ENCODE data around the gene FCRLB.
"Not testable (repeated sequence)": the region's sequence is repeated elsewhere in the genome, so short reads cannot be mapped to it uniquely, and the experiment has no call there.

FCRLB gene

DNA sequence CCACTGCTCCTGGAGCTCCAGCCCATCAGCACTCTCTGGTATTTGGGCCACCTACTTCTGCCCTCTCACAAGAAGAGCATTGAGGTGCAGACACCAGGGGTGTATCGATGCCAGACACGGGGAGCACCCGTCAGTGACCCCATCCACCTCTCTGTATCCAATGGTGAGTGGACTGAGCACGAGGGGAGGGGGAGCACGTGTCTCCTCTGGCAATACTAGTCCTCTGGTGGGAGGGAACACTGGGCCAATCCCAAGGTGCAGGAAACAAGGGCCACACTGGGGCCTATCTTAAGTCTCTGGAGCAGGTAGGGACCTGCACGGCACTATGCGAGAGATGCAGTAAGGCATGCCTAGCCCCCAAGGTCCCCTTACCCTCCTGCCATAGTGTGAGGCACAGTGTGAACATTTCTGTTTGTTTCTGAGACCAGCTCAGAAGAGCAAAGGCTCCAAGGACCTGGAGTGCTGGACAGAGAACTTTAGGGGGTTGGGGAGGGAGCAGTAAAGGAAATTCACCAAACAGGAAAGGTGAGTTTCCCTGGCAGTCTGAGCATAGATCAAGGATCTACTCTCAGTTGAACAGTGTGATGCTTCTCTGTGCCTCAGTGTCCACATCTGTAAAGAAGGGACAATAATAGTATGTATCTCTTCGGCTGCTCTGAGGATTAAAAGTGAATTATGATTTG lies 2.3 kb downstream of the FCRLB start:
- peak overlapping the region; percentile 50 to 72 (median 66) for H3K4me3 Mint-ChIP-seq
- H3K27ac Mint-ChIP-seq = no peak overlapping the region
- peaks cover 52% of the 10 kb centered on the region for H3K27me3 Mint-ChIP-seq (ENCODE audit: low read depth)
- H3K9me3 Mint-ChIP-seq = no peaks in the 10 kb centered on the region
- H3K36me3 Mint-ChIP-seq (ENCODE audit: low read depth) = no peaks in the 10 kb centered on the region
- peaks cover 5% of the 10 kb centered on the region for H3K4me1 Mint-ChIP-seq
- TF ChIP-seq, protein P1, sequence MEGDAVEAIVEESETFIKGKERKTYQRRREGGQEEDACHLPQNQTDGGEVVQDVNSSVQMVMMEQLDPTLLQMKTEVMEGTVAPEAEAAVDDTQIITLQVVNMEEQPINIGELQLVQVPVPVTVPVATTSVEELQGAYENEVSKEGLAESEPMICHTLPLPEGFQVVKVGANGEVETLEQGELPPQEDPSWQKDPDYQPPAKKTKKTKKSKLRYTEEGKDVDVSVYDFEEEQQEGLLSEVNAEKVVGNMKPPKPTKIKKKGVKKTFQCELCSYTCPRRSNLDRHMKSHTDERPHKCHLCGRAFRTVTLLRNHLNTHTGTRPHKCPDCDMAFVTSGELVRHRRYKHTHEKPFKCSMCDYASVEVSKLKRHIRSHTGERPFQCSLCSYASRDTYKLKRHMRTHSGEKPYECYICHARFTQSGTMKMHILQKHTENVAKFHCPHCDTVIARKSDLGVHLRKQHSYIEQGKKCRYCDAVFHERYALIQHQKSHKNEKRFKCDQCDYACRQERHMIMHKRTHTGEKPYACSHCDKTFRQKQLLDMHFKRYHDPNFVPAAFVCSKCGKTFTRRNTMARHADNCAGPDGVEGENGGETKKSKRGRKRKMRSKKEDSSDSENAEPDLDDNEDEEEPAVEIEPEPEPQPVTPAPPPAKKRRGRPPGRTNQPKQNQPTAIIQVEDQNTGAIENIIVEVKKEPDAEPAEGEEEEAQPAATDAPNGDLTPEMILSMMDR (IDR thresholded peaks at IDR 0.05; ENCODE audit: unreplicated experiment in 3 of 3) = no peak

DNA sequence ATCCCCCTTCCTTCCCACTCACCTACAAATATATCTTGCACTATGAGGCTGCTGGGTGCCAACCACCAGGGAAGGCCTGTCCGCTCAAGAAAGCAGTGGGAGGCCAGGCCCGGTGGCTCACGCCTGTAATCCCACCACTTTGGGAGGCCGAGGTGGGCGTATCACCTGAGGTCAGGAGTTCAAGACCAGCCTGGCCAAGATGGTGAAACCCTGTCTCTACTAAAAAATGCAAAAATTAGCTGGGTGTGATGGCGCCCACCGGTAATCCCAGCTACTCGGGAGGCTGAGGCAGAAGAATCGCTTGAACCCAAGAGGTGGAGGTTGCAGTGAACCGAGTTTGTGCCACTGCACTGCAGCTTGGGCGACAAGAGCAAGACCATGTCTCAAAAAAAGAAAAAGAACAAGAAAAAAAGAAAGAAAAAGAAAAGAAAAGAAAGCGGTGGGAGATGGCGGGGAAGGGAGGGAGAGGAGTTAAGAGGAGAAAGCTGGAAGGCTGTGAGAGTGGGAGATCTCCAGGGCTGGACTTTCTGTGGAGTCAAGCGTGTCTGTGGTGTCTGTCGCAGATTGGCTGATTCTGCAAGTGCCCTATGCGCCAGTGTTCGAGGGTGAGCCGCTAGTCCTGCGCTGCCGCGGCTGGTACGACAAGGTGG lies 4.0 kb downstream of the FCRLB start:
- H3K4me1 Mint-ChIP-seq; H3K9me3 Mint-ChIP-seq; H3K36me3 Mint-ChIP-seq (ENCODE audit: low read depth): not testable (repeated sequence)
- Mint-ChIP-seq H3K27ac (peak overlapping the region; percentile 76 to 96 (median 91)), H3K27me3 (ENCODE audit: low read depth) (peaks cover 55% of the 10 kb centered on the region), H3K4me3 (peak overlapping the region; percentile 93 to 96 (median 96))

DNA sequence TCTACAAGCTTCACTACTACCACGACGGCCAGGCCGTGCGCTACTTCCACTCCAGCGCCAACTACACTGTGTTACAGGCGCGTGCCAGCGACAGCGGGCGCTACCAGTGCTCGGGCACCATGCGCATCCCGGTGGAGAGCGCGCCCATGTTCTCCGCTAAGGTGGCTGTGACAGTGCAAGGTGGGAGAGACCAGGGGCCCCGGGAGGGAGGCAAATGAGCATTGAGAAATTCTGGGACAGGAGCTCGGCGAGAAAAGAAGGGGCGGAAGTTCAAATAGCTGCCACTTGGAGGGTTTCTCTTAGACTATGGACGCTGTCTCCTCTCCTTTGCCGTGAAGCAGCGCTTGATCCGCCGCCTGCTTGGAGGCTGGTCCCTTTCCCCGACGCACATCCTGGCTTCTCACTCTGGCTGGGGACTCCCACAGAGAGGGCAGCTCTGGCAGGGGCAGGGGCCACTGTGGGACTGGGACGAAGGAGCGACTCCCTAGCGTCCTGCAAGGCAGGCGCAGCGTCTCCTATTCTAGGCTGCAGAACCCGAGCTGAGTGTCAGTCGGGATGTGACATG lies 4.6 kb downstream of the FCRLB start:
- peak overlapping the region; percentile 93 to 96 (median 96) for H3K4me3 Mint-ChIP-seq
- H3K27ac Mint-ChIP-seq = peak overlapping the region; percentile 76 to 96 (median 91)
- TF ChIP-seq, protein P1 (IDR thresholded peaks at IDR 0.05; ENCODE audit: unreplicated experiment in 3 of 3) = peak; percentile 43 to 57 (median 52)
- H3K27me3 Mint-ChIP-seq (ENCODE audit: low read depth) = peaks cover 55% of the 10 kb centered on the region
- H3K4me1 Mint-ChIP-seq = peaks cover 5% of the 10 kb centered on the region
- H3K36me3 Mint-ChIP-seq (ENCODE audit: low read depth) = no peaks in the 10 kb centered on the region
- H3K9me3 Mint-ChIP-seq = no peaks in the 10 kb centered on the region

DNA sequence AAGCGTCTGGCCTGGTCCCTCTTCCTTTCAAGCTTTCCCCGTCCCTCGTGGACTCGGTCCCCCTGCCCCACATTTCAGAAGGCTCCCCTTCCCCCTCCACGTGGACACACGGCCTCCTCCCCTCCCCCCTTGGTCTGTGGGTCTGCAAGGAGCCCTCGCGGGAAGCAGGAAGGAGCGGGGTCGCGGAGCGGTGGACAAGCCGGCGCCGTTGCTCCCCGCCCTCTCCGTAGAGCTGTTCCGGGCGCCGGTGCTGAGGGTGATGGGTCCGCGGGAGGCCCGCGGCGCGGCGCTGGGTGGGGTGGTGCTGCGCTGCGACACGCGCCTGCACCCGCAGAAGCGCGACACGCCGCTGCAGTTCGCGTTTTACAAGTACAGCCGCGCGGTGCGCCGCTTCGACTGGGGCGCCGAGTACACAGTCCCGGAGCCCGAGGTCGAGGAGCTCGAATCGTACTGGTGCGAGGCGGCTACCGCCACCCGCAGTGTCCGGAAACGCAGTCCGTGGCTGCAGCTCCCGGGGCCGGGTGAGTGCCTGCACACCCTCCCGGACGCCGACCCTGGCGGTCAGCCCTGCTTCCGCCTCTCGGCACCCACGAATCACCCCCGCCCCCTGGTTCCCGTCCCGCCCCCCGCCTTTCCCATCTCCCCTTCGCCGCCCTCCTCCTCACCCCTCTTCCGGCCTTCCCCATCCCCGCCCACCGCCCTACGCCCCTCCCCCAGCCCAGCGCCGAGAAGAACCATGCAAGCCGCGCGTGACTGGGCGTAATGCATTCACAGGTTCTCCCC lies 5.3 kb downstream of the FCRLB start:
- Mint-ChIP-seq H3K27me3 (ENCODE audit: low read depth) (peaks cover 52% of the 10 kb centered on the region), H3K27ac (peak overlapping the region; percentile 86 to 96 (median 91)), H3K4me3 (peak overlapping the region; percentile 93 to 96 (median 96)), H3K9me3 (no peaks in the 10 kb centered on the region), H3K36me3 (ENCODE audit: low read depth) (no peaks in the 10 kb centered on the region), H3K4me1 (peaks cover 5% of the 10 kb centered on the region)
- TF ChIP-seq, protein P1 (IDR thresholded peaks at IDR 0.05; ENCODE audit: unreplicated experiment in 3 of 3) = no peak

DNA sequence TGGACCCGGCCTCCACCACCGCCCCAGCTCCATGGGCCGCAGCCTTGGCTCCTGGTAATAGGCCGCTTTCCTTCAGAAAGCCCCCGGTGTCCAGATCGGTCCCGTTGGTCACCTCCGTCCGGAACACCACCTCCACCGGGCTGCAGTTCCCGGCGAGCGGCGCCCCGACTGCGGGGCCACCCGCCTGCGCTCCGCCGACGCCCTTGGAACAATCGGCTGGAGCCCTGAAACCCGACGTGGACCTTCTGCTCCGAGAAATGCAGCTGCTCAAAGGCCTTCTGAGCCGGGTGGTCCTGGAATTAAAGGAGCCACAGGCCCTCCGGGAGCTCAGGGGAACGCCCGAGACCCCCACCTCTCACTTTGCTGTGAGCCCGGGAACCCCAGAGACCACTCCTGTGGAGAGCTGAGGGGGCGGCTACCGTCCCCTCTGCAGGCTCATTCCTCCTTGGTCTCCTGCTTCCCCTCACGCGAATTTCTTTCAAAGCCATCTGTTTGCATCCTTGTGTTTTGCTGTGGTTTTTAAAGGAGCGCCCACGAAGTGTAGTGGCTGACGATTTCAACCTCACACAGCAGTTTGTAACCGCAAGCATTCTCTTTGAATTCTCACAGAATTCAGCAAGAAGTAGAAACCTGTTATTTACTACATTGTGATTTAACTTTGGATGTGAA lies 6.0 kb downstream of the FCRLB start:
- H3K9me3 Mint-ChIP-seq = no peaks in the 10 kb centered on the region
- H3K36me3 Mint-ChIP-seq (ENCODE audit: low read depth) = no peaks in the 10 kb centered on the region
- H3K4me3 Mint-ChIP-seq = peak overlapping the region; percentile 93 to 96 (median 96)
- TF ChIP-seq, protein P1 (IDR thresholded peaks at IDR 0.05; ENCODE audit: unreplicated experiment in 3 of 3) = no peak
- peaks cover 46% of the 10 kb centered on the region for H3K27me3 Mint-ChIP-seq (ENCODE audit: low read depth)
- H3K4me1 Mint-ChIP-seq = peaks cover 5% of the 10 kb centered on the region
- H3K27ac Mint-ChIP-seq = peak overlapping the region; percentile 86 to 99 (median 91)
